ENCODE data around the gene GATAD1. TPM values are rescaled to one million over a fixed set of nuclear protein-coding genes. Genes with fewer than 3 reads are reported as not detected.

GATAD1 gene
- total and polyA plus RNA-seq, 10 of the 15 experiments (the other 5 are each of a cell fraction or from before 2014, with no cell fraction given), result 5.5 to 45.2 (median 14.2) TPM

DNA sequence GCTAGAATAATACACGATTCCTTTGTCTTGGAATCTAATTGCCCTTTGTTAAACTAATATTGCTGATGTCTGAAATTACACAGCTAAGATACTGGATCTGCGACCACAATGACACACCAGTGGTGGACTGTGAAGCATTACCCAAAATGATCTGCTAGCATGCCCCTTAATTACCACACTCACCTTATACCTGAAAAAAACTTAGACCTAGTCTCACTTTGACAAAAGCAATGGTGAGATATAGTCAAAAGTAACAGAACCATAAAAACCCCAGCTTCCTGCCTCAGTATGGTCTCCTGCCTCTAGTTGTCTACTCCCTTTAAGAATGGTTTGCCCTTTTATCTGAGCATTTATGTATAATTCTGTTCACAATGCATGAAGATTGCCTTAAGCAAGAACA is 51.3 kb downstream of the GATAD1 start:
- H2AFZ ChIP-seq (ENCODE audit: control insufficient read depth, low read depth, low read length), result no peak overlapping the region
- intact Hi-C loops (cut with micrococcal nuclease; ENCODE audit: unreplicated experiment), result no loop called here
- ChIA-PET RAD21 (ENCODE audit: unreplicated experiment) (no interaction called here), POLR2A (no interaction called here), CTCF (no interaction called here), SMC1A (ENCODE audit: uncharacterized antibody, unreplicated experiment) (interaction anchor here (0.9 kb wide), 2 partner anchors 9 to 30 kb away, joined by 3 to 4 read pairs; partner anchors contain the start of genes PEX1 and RBM48)
- H3K9ac ChIP-seq (ENCODE audit: control insufficient read depth, insufficient read depth, low read length), result no peak overlapping the region
- H3K9me3 ChIP-seq (replicated peaks; ENCODE audit: control insufficient read depth, insufficient read depth, low read length), result no peaks in the 10 kb centered on the region
- no TSS peak for BruUV-seq (replicated peaks)
- WGBS (ENCODE audit: insufficient coverage, insufficient replicate concordance, low lambda C conversion rate, missing lambda C conversion rate), result 24% methylated on average over 2 of the region's 2 CpGs
- no peaks in the 10 kb centered on the region for H3K4me1 ChIP-seq (ENCODE audit: control insufficient read depth, insufficient read depth, low read length)
- TF ChIP-seq STAT3 (IDR thresholded peaks at IDR 0.05; ENCODE audit: low read depth, low read length) (no peak), RUNX3 (IDR thresholded peaks at IDR 0.05; ENCODE audit: low read length) (peak; percentile 30; the same call in 1 of the 2 replicates), CEBPB (IDR thresholded peaks at IDR 0.05; ENCODE audit: borderline replicate concordance in 1 of 2, low read depth in 2 of 2, low read length in 2 of 2) (no peak), MTA2 (IDR thresholded peaks at IDR 0.05; ENCODE audit: low read depth) (no peak), JUNB (IDR thresholded peaks at IDR 0.05) (no peak), RB1 (IDR thresholded peaks at IDR 0.05; ENCODE audit: borderline replicate concordance) (no peak)
- TF ChIP-seq, protein P1, sequence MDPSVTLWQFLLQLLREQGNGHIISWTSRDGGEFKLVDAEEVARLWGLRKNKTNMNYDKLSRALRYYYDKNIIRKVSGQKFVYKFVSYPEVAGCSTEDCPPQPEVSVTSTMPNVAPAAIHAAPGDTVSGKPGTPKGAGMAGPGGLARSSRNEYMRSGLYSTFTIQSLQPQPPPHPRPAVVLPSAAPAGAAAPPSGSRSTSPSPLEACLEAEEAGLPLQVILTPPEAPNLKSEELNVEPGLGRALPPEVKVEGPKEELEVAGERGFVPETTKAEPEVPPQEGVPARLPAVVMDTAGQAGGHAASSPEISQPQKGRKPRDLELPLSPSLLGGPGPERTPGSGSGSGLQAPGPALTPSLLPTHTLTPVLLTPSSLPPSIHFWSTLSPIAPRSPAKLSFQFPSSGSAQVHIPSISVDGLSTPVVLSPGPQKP (IDR thresholded peaks at IDR 0.05; ENCODE audit: low read depth, low read length), result no peak
- no peak for ATAC-seq
- H3K27ac ChIP-seq (ENCODE audit: control insufficient read depth, insufficient read depth), result no peak overlapping the region
- peaks cover 0 to 2% of the 10 kb centered on the region in 2 experiments; a peak in 3 of 4 replicates for H3K36me3 ChIP-seq (ENCODE audit: control insufficient read depth in 2 of 2, insufficient read depth in 2 of 2, low read length in 1 of 2)
- in situ Hi-C loops (cut with MboI), result no loop called here
- no peaks in the 10 kb centered on the region for H3K27me3 ChIP-seq (replicated peaks in 1 of 2; ENCODE audit: control insufficient read depth in 2 of 2, insufficient read depth in 2 of 2, low read length in 1 of 2)
- no peak overlapping the region for H3K4me2 ChIP-seq (ENCODE audit: control insufficient read depth, insufficient read depth)
- no peak for DNase-seq (ENCODE audit: low read depth, low spot score)
- H3K4me3 ChIP-seq, result no peak overlapping the region
- no peak for FAIRE-seq
- H4K20me1 ChIP-seq (ENCODE audit: control insufficient read depth, insufficient read depth), result no peaks in the 10 kb centered on the region
- H3K79me2 ChIP-seq (ENCODE audit: control insufficient read depth, insufficient read depth, low read length), result no peaks in the 10 kb centered on the region

DNA sequence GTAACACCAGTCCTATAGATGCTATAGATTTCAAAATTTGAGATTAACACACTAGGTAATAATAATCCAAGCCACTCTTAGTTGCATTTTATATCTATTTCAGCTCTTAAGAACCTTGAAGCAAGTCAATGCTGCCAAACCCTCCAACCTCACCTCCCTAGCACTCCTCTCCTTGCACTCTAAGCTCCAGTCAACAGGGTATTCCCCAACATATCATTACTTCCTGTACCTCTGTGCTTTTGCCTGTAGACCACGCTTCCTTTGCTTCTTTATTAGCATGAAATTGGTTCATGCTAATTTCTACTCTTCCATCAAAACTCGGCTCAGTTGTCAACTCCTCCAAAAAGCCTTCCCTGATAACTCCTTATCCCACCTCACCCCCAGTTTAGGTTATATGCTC is 56.5 kb downstream of the GATAD1 start:
- SMC1A ChIA-PET (ENCODE audit: uncharacterized antibody, unreplicated experiment), result interaction anchor here (1.3 kb wide), 1 partner anchor 15 kb away, joined by 3 read pairs; no protein-coding TSS in a partner anchor
- 47% methylated on average over 2 of the region's 2 CpGs for WGBS (ENCODE audit: insufficient coverage, insufficient replicate concordance, low lambda C conversion rate, missing lambda C conversion rate)
- no peak for TF ChIP-seq CREM (IDR thresholded peaks at IDR 0.05; ENCODE audit: low read depth)
- no peak for TF ChIP-seq IRF4 (IDR thresholded peaks at IDR 0.05; ENCODE audit: low read depth, low read length)
- TF ChIP-seq RBBP5 (conservative IDR thresholded peaks at IDR 0.05), result no peak
- TF ChIP-seq NR2F1 (conservative IDR thresholded peaks at IDR 0.05), result no peak
- TF ChIP-seq, protein P2, sequence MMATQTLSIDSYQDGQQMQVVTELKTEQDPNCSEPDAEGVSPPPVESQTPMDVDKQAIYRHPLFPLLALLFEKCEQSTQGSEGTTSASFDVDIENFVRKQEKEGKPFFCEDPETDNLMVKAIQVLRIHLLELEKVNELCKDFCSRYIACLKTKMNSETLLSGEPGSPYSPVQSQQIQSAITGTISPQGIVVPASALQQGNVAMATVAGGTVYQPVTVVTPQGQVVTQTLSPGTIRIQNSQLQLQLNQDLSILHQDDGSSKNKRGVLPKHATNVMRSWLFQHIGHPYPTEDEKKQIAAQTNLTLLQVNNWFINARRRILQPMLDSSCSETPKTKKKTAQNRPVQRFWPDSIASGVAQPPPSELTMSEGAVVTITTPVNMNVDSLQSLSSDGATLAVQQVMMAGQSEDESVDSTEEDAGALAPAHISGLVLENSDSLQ (IDR thresholded peaks at IDR 0.05), result no peak
- TF ChIP-seq MYB (IDR thresholded peaks at IDR 0.05; ENCODE audit: borderline replicate concordance, low read depth, low read length), result no peak
- no peak for TF ChIP-seq NFYA (IDR thresholded peaks at IDR 0.05; ENCODE audit: borderline replicate concordance, low read depth, low read length)
- no peak for TF ChIP-seq RAD21 (IDR thresholded peaks at IDR 0.05; ENCODE audit: insufficient read depth, low read depth, low read length)
- TF ChIP-seq CHD2 (IDR thresholded peaks at IDR 0.05; ENCODE audit: borderline replicate concordance, low read depth, low read length), result no peak
- TF ChIP-seq NRF1 (conservative IDR thresholded peaks at IDR 0.05; ENCODE audit: low read depth, low read length), result no peak
- no peak for TF ChIP-seq CHD4 (IDR thresholded peaks at IDR 0.05)

More for the DNA sequence above, 56.5 kb downstream of the GATAD1 start:
- ChIA-PET RAD21 (ENCODE audit: unreplicated experiment) (no interaction called here), CTCF (no interaction called here), POLR2A (no interaction called here)
- H3K4me1 ChIP-seq (ENCODE audit: control insufficient read depth, insufficient read depth, low read length), result no peaks in the 10 kb centered on the region
- no peaks in the 10 kb centered on the region for H3K27me3 ChIP-seq (replicated peaks in 1 of 2; ENCODE audit: control insufficient read depth in 2 of 2, insufficient read depth in 2 of 2, low read length in 1 of 2)
- no peaks in the 10 kb centered on the region for H4K20me1 ChIP-seq (ENCODE audit: control insufficient read depth, insufficient read depth)
- no peak overlapping the region for H3K27ac ChIP-seq (ENCODE audit: control insufficient read depth, insufficient read depth)
- 0 out of 3 replicates have a peak, but pooled peaks have one; percentile 30 for ATAC-seq
- intact Hi-C loops (cut with micrococcal nuclease; ENCODE audit: unreplicated experiment), result no loop called here
- no peaks in the 10 kb centered on the region for H3K79me2 ChIP-seq (ENCODE audit: control insufficient read depth, insufficient read depth, low read length)
- no peak for FAIRE-seq
- H3K9me3 ChIP-seq (replicated peaks; ENCODE audit: control insufficient read depth, insufficient read depth, low read length), result no peaks in the 10 kb centered on the region
- no TSS peak for BruUV-seq (replicated peaks)
- no peak overlapping the region for H3K9ac ChIP-seq (ENCODE audit: control insufficient read depth, insufficient read depth, low read length)
- no peak overlapping the region for H3K4me2 ChIP-seq (ENCODE audit: control insufficient read depth, insufficient read depth)
- in situ Hi-C loops (cut with MboI), result no loop called here
- no peak for DNase-seq (ENCODE audit: low read depth, low spot score)
- H3K36me3 ChIP-seq (ENCODE audit: control insufficient read depth in 2 of 2, insufficient read depth in 2 of 2, low read length in 1 of 2), result no peaks in the 10 kb centered on the region; a peak in 2 of 4 replicates
- H2AFZ ChIP-seq (ENCODE audit: control insufficient read depth, low read depth, low read length), result no peak overlapping the region
- no peak overlapping the region for H3K4me3 ChIP-seq

All from GM12878 (cell line).